PC-3 (cell line): ENCODE measurements around the gene LRRC75A. TPM values are rescaled to one million over a fixed set of nuclear protein-coding genes. Genes with fewer than 3 reads are reported as not detected.

Source experiments
- ATAC-seq: fragments of 200-7000 bp; cut with Tn5 transposase; 2 replicates; pipeline ENCODE4 v1.9.1; 2020; ENCODE audit warnings: mild to moderate bottlenecking, moderate library complexity
- BruUV-seq: library from RNA; stranded (reverse); fragments of 400-500 nt; replicated peaks from 2 replicates; lab custom pipeline; 2021; lab: Mats Ljungman, UMichigan
- CTCF ChIA-PET: fragments of 300-600 bp; sonication (Branson Sonifier 250); formaldehyde crosslinking; loops from one replicate; lab custom pipeline; 2022; ENCODE audit warnings: antibody characterized with exemption; lab: Charles Lee
- POLR2A ChIA-PET: fragments of 300-600 bp; sonication (Branson Sonifier 250); formaldehyde crosslinking; loops from one replicate; lab custom pipeline; 2022; ENCODE audit warnings: antibody characterized with exemption; ENCODE audit not compliant: unreplicated experiment; lab: Charles Lee
- DNase-seq: peaks from one replicate; pipeline ENCODE4 v3.0.0-alpha.2; 2015
- H2AFZ ChIP-seq: fragments of 300-600 bp; sonication (generic); 2 replicates; pipeline ENCODE4 v1.6.0; 2016; ENCODE audit warnings: antibody characterized with exemption, low read length
- H3F3A ChIP-seq: fragments of 300-600 bp; sonication (generic); one replicate; pipeline ENCODE4 v1.6.0; 2017; ENCODE audit warnings: antibody characterized with exemption, low read length, control low read depth, mild to moderate bottlenecking; ENCODE audit not compliant: unreplicated experiment
- H3K27ac ChIP-seq: fragments of 300-600 bp; sonication (generic); 2 replicates; pipeline ENCODE4 v1.5.1; 2016; ENCODE audit warnings: mild to moderate bottlenecking, low read length
- H3K27me3 ChIP-seq: fragments of 300-600 bp; sonication (generic); 2 replicates; pipeline ENCODE4 v1.6.1; 2016; ENCODE audit warnings: low read length, mixed read lengths
- H3K36me3 ChIP-seq: fragments of 300-600 bp; sonication (generic); 2 replicates; pipeline ENCODE4 v1.6.1; 2016; ENCODE audit warnings: low read depth, mixed run types, low read length, mixed read lengths
- H3K4me1 ChIP-seq: fragments of 300-600 bp; sonication (generic); 2 replicates; pipeline ENCODE4 v1.5.1; 2016; ENCODE audit warnings: low read length; ENCODE audit not compliant: insufficient read depth
- H3K4me2 ChIP-seq: fragments of 300-600 bp; sonication (generic); 2 replicates; pipeline ENCODE4 v1.6.0; 2016; ENCODE audit warnings: low read length
- H3K4me3 ChIP-seq: fragments of 300-600 bp; sonication (generic); 2 replicates; pipeline ENCODE4 v1.5.1; 2016; ENCODE audit warnings: mild to moderate bottlenecking, low read length, mixed read lengths
- H3K79me2 ChIP-seq: fragments of 300-600 bp; sonication (generic); 2 replicates; pipeline ENCODE4 v1.6.1; 2017; ENCODE audit warnings: low read length, mixed read lengths
- H3K9ac ChIP-seq: fragments of 300-600 bp; sonication (generic); 2 replicates; pipeline ENCODE4 v1.6.0; 2016; ENCODE audit warnings: mild to moderate bottlenecking, low read length
- H3K9me2 ChIP-seq: fragments of 300-600 bp; sonication (generic); replicated peaks from 2 replicates; pipeline ENCODE4 v1.6.1; 2016; ENCODE audit warnings: mixed run types, low read length, mixed read lengths
- H3K9me3 ChIP-seq: fragments of 300-600 bp; sonication (generic); 2 replicates; pipeline ENCODE4 v1.6.1; 2016; ENCODE audit warnings: low read length, mixed read lengths
- H4K20me1 ChIP-seq: fragments of 300-600 bp; sonication (generic); 2 replicates; pipeline ENCODE4 v1.6.1; 2016; ENCODE audit warnings: low read length, mixed read lengths
- EZH2 ChIP-seq: fragments of 300-600 bp; sonication (generic); IDR thresholded peaks from one replicate; pipeline ENCODE4 v1.6.1; 2017; ENCODE audit warnings: antibody characterized with exemption, mild to moderate bottlenecking, low read length; ENCODE audit not compliant: unreplicated experiment
- EZH2phosphoT487 ChIP-seq: fragments of 300-600 bp; sonication (generic); IDR thresholded peaks from 2 replicates; pipeline ENCODE4 v1.6.1; 2018; ENCODE audit warnings: mild to moderate bottlenecking, antibody characterized with exemption, low read length, borderline replicate concordance
- intact Hi-C: fragments of 100-400 bp; cut with micrococcal nuclease; formaldehyde crosslinking; loops from 2 replicates; pipeline ENCODE4 v1.9.0; 2023
- total RNA-seq: library from RNA; depleted of rRNA; stranded (reverse); fragments of >200 nt; gene quantifications from 2 replicates; pipeline ENCODE4 v1.2.3, GENCODE V29; 2014
- TF ChIP-seq, protein P1 (sequence below): fragments of 300-600 bp; sonication (generic); conservative IDR thresholded peaks from 2 replicates; pipeline ENCODE4 v1.5.1; 2017; ENCODE audit warnings: antibody characterized with exemption, low read depth, mild to moderate bottlenecking, low read length

Gene LRRC75A
- total RNA-seq, 1 experiment from 2014 or later: 15.8 TPM

DNA sequence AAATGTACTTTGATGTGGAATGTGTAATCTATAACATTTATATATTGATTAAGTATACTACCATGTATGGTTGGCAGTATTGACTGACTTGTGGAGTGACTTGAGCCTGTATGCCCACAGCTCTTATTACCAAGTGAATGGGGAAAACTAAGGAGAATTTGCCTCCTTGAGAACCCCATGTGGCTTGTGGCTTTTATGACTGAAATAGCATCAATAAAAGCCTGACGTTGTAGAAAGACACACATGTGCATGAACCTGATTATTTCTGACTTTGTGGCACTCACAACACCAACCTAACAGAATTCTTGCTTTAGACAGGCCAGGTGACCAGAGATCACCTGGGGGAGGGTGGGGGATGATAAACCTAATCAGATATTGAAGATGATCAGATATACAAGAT lies 2.1 kb upstream of the LRRC75A start:
- H3K27ac ChIP-seq: no peak overlapping the region
- H3K27me3 ChIP-seq: peaks cover 17% of the 10 kb centered on the region; the same call in 1 of the 2 replicates
- no peak overlapping the region for H3K4me3 ChIP-seq
- ChIA-PET CTCF (no interaction called here), POLR2A (no interaction called here)
- no peaks in the 10 kb centered on the region for H3K9me2 ChIP-seq
- BruUV-seq: no TSS peak
- no peak overlapping the region for H3K9ac ChIP-seq
- H4K20me1 ChIP-seq: no peaks in the 10 kb centered on the region
- no peak overlapping the region for H3K4me2 ChIP-seq
- H3K36me3 ChIP-seq: no peaks in the 10 kb centered on the region
- no peak for DNase-seq
- H3K79me2 ChIP-seq: no peaks in the 10 kb centered on the region
- peaks cover 11% of the 10 kb centered on the region for H3K4me1 ChIP-seq
- TF ChIP-seq EZH2: no peak
- no peak for TF ChIP-seq EZH2phosphoT487
- TF ChIP-seq, protein P1, sequence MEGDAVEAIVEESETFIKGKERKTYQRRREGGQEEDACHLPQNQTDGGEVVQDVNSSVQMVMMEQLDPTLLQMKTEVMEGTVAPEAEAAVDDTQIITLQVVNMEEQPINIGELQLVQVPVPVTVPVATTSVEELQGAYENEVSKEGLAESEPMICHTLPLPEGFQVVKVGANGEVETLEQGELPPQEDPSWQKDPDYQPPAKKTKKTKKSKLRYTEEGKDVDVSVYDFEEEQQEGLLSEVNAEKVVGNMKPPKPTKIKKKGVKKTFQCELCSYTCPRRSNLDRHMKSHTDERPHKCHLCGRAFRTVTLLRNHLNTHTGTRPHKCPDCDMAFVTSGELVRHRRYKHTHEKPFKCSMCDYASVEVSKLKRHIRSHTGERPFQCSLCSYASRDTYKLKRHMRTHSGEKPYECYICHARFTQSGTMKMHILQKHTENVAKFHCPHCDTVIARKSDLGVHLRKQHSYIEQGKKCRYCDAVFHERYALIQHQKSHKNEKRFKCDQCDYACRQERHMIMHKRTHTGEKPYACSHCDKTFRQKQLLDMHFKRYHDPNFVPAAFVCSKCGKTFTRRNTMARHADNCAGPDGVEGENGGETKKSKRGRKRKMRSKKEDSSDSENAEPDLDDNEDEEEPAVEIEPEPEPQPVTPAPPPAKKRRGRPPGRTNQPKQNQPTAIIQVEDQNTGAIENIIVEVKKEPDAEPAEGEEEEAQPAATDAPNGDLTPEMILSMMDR: no peak
- ATAC-seq: no peak
- H3K9me3 ChIP-seq: no peaks in the 10 kb centered on the region
- no peak overlapping the region for H2AFZ ChIP-seq
- intact Hi-C loops: no loop called here
- no peaks in the 10 kb centered on the region for H3F3A ChIP-seq

DNA sequence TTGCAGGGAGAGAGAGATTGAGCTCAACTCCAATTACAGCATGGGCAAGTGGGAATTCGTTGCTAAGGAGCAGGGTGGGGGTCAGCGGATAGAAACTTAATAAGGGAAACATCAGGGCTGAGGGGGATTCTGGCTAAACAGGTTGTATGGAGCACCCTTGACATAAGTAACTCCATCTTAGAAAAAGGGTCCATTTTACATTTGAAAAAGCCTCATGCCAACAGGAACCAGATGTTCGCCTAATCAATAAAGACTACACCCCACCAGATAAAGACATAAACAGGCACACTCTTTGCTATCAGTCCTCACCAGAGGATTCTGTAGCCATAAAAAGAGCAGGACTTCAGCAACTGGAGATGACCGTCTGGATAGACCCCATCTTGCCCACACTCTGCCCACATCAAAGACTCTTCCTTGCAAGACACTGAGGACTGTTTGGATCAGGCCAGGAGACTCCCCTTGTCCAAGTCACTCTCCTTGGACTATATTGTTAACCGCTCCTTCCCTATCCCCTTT lies 1.6 kb upstream of the LRRC75A start:
- H3F3A ChIP-seq: no peaks in the 10 kb centered on the region
- H3K4me2 ChIP-seq: no peak overlapping the region
- DNase-seq (no peak), ATAC-seq (no peak)
- BruUV-seq: no TSS peak
- H3K4me3 ChIP-seq: no peak overlapping the region
- CTCF ChIA-PET: no interaction called here
- peaks cover 16% of the 10 kb centered on the region; the same call in 1 of the 2 replicates for H3K27me3 ChIP-seq
- H3K9ac ChIP-seq: no peak overlapping the region
- POLR2A ChIA-PET: no interaction called here
- H3K27ac ChIP-seq: no peak overlapping the region
- TF ChIP-seq EZH2 (no peak), EZH2phosphoT487 (no peak)
- TF ChIP-seq, protein P1: no peak
- H2AFZ ChIP-seq: no peak overlapping the region
- no peaks in the 10 kb centered on the region for H4K20me1 ChIP-seq
- no peaks in the 10 kb centered on the region for H3K9me2 ChIP-seq
- no peaks in the 10 kb centered on the region for H3K9me3 ChIP-seq
- intact Hi-C loops: no loop called here
- no peaks in the 10 kb centered on the region for H3K79me2 ChIP-seq
- peaks cover 11% of the 10 kb centered on the region for H3K4me1 ChIP-seq
- no peaks in the 10 kb centered on the region for H3K36me3 ChIP-seq
